ENCODE measurements around the gene MKLN1. TPM values are rescaled to one million over a fixed set of nuclear protein-coding genes. Genes with fewer than 3 reads are reported as not detected.

The MKLN1 gene
- total RNA-seq, 4 donors from 2014 or later, result 37.9 to 55.2 (median 41.3) TPM

- Histone ChIP-seq H3K27me3 (no peaks in the 10 kb centered on the region), H3K9me3 (no peaks in the 10 kb centered on the region), H3K36me3 (peaks cover 0 to 48% (median 23%) of the 10 kb centered on the region in 4 donors), H3K4me3 (no peak overlapping the region), H3K27ac (replicated peaks in 1 of 4) (no peak overlapping the region), H3K4me1 (peaks cover 0 to 2% (median 0%) of the 10 kb centered on the region in 4 donors)
- TF ChIP-seq CTCF (IDR thresholded peaks at IDR 0.05) (no peak), POLR2A (IDR thresholded peaks at IDR 0.05; ENCODE audit: low read depth) (no peak), EP300 (IDR thresholded peaks at IDR 0.05) (no peak), POLR2AphosphoS5 (IDR thresholded peaks at IDR 0.05) (no peak)
- intact Hi-C loops (cut with DNase I), result no loop called here
- WGBS, result 97% methylated on average over 2 of the region's 2 CpGs
- DNase-seq (ENCODE audit: extremely low spot score), result no peak
Measured at GRCh38 chr7:131449373-131449902, 121.8 kb downstream of the MKLN1 start.

GRCh38 chr7:131454498-131454897 is 126.8 kb downstream of the MKLN1 start:
- no peaks in the 10 kb centered on the region for H3K27me3 ChIP-seq
- H3K4me3 ChIP-seq, result no peak overlapping the region
- peaks cover 0 to 13% (median 5%) of the 10 kb centered on the region in 4 donors for H3K36me3 ChIP-seq
- no peaks in the 10 kb centered on the region for H3K9me3 ChIP-seq
- DNase-seq (ENCODE audit: extremely low spot score), result no peak
- intact Hi-C loops (cut with DNase I), result no loop called here
- no peak overlapping the region for H3K27ac ChIP-seq (replicated peaks in 1 of 4)
- TF ChIP-seq POLR2AphosphoS5 (IDR thresholded peaks at IDR 0.05), result no peak
- TF ChIP-seq POLR2A (IDR thresholded peaks at IDR 0.05; ENCODE audit: low read depth), result no peak
- no peak for TF ChIP-seq EP300 (IDR thresholded peaks at IDR 0.05)
- TF ChIP-seq CTCF (IDR thresholded peaks at IDR 0.05), result no peak
- WGBS, result 89% methylated on average over 1 of the region's 1 CpG
- peaks cover 0 to 5% (median 0%) of the 10 kb centered on the region in 4 donors for H3K4me1 ChIP-seq

- intact Hi-C loops (cut with DNase I), result no loop called here
- H3K9me3 ChIP-seq, result no peaks in the 10 kb centered on the region
- H3K4me3 ChIP-seq, result no peak overlapping the region
- H3K27me3 ChIP-seq, result no peaks in the 10 kb centered on the region
- DNase-seq (ENCODE audit: extremely low spot score), result no peak
- H3K4me1 ChIP-seq, result peaks cover 0 to 5% (median 0%) of the 10 kb centered on the region in 4 donors
- 93% methylated on average over 2 of the region's 2 CpGs for WGBS
- no peak for TF ChIP-seq CTCF (IDR thresholded peaks at IDR 0.05)
- no peak for TF ChIP-seq POLR2A (IDR thresholded peaks at IDR 0.05; ENCODE audit: low read depth)
- TF ChIP-seq EP300 (IDR thresholded peaks at IDR 0.05), result no peak
- H3K27ac ChIP-seq (replicated peaks in 1 of 4), result no peak overlapping the region
- peaks cover 0 to 11% (median 2%) of the 10 kb centered on the region in 4 donors for H3K36me3 ChIP-seq
Measured at GRCh38 chr7:131455001-131455400, 127.3 kb downstream of the MKLN1 start.

- H3K27ac ChIP-seq (replicated peaks in 1 of 4), result no peak overlapping the region
- peaks cover 0 to 5% (median 0%) of the 10 kb centered on the region in 4 donors for H3K4me1 ChIP-seq
- intact Hi-C loops (cut with DNase I), result no loop called here
- WGBS, result 91% methylated on average over 7 of the region's 7 CpGs
- H3K9me3 ChIP-seq, result no peaks in the 10 kb centered on the region
- no peak for DNase-seq (ENCODE audit: extremely low spot score)
- no peak for TF ChIP-seq CTCF (IDR thresholded peaks at IDR 0.05)
- TF ChIP-seq POLR2AphosphoS5 (IDR thresholded peaks at IDR 0.05), result no peak
- no peak for TF ChIP-seq POLR2A (IDR thresholded peaks at IDR 0.05; ENCODE audit: low read depth)
- no peak for TF ChIP-seq EP300 (IDR thresholded peaks at IDR 0.05)
- no peaks in the 10 kb centered on the region for H3K27me3 ChIP-seq
- no peak overlapping the region for H3K4me3 ChIP-seq
- peaks cover 0 to 16% (median 0%) of the 10 kb centered on the region in 4 donors for H3K36me3 ChIP-seq
Measured at GRCh38 chr7:131455546-131455945, 127.9 kb downstream of the MKLN1 start.

GRCh38 chr7:131456338-131456737 is 128.7 kb downstream of the MKLN1 start:
- Histone ChIP-seq H3K27ac (replicated peaks in 1 of 4) (no peak overlapping the region), H3K4me3 (no peak overlapping the region), H3K36me3 (peaks cover 0 to 21% (median 0%) of the 10 kb centered on the region in 4 donors), H3K9me3 (no peaks in the 10 kb centered on the region), H3K27me3 (no peaks in the 10 kb centered on the region), H3K4me1 (peaks cover 0 to 5% (median 0%) of the 10 kb centered on the region in 4 donors)
- intact Hi-C loops (cut with DNase I), result no loop called here
- 92% methylated on average over 3 of the region's 3 CpGs for WGBS
- TF ChIP-seq CTCF (IDR thresholded peaks at IDR 0.05) (no peak), EP300 (IDR thresholded peaks at IDR 0.05) (no peak), POLR2A (IDR thresholded peaks at IDR 0.05; ENCODE audit: low read depth) (no peak), POLR2AphosphoS5 (IDR thresholded peaks at IDR 0.05) (no peak)
- DNase-seq (ENCODE audit: extremely low spot score), result no peak

All from esophagus muscularis mucosa (tissue), 4 donors.